HG02973 (cell line): ENCODE data around the gene CPAMD8.
"Not testable (repeated sequence)": the region's sequence is repeated elsewhere in the genome, so short reads cannot be mapped to it uniquely, and the experiment has no call there.

Experiments
- ATAC-seq: cut with Tn5 transposase; IDR thresholded peaks from one replicate; pipeline ENCODE4 v1.9.1; 2021; ENCODE audit warnings: moderate library complexity; ENCODE audit not compliant: unreplicated experiment

The CPAMD8 gene

DNA sequence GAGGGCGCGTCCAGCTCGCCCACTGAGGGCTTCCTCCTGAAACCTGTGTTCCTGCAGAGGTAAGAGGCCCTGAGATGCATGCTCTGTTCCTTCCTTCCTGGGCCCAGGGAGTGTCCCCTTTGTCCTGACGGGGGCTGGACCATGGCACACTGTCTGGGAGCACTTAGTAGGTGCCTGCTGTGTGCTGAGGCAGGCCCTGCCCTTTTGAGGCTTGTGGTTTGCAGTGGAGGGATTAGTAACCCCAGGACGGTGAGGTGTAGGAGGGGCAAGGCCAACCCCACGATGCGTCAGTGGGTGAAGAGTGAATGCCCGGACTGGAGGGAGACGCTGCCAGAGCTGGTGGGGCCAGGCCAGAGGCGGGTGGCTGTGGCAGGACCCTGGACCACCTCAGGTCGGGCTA is 149.0 kb downstream of the CPAMD8 start:
- ATAC-seq, result no peak

DNA sequence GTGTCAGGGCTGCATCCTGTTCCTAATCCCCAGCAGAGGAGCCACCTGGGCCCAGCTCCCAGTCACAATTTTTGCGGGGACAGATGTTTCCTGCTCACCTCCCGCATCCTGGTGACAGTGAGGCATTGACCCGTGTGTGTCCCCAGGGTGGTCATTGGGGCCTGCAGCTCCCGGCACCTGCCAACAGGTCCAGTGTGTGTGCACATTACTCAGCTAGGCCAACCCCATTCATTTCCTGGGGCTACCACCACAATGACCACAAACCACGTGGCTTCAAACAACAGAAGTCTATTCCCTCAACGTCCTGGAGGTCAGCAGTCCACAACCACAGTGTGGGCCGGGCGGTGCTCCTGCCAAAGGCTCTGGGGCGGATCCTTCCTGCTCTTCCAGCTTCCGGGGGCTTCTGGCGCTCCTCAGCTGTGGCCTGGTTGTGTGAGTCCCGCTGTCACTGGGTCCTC is 149.7 kb downstream of the CPAMD8 start:
- no peak for ATAC-seq

DNA sequence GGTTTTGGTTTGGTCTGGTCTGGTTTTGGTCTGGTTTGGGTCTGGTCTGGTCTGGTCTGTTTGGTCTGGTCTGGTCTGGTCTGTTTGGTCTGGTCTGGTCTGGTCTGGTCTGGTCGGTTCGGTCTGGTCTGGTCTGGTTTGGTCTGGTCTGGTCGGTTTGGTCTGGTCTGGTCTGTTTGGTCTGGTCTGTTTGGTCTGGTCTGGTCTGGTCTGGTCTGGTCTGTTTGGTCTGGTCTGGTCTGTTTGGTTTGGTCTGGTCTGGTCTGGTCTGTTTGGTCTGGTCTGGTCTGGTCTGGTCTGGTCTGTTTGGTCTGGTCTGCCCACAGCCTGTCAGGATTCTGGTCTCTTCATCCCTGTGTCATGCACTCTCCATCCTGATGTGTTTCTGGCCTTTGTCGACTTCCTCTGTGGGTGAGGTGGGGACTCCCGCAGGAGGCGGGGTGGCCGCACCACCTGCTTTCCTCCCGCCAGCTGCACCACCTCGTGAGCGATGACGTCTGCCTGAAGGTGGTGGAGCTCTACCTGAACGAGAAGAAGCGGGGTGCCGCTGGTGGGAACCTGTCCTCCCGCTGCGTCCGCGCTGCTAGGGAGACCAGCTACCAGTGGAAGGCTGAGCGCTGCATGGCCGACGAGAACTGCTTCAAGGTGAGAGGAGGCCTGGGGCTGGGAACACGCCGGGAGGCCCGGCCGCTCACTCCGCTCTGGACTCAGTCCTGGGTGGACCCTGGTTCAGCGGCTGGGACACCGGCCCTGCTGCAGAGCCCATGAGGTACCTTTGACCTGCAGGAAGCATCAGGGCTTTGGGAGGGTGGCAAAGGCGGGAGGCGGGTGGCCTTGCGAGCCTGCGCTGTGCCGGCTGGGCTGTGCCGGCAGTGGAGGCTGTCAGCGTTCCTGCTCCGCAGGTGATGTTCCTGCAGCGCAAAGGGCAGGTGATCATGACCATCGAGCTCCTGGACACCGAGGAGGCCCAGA is 150.7 kb downstream of the CPAMD8 start:
- no peak for ATAC-seq

DNA sequence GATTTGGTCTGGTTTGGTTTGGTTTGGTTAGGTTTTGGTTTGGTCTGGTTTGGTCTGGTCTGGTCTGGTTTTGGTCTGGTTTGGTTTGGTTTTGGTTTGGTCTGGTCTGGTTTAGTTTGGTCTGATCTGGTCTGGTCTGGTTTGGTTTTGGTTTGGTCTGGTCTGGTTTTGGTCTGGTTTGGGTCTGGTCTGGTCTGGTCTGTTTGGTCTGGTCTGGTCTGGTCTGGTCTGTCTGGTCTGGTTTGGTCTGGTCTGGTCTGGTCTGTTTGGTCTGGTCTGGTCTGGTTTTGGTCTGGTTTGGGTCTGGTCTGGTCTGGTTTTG is 151.7 kb downstream of the CPAMD8 start:
- ATAC-seq, result not testable (repeated sequence)

DNA sequence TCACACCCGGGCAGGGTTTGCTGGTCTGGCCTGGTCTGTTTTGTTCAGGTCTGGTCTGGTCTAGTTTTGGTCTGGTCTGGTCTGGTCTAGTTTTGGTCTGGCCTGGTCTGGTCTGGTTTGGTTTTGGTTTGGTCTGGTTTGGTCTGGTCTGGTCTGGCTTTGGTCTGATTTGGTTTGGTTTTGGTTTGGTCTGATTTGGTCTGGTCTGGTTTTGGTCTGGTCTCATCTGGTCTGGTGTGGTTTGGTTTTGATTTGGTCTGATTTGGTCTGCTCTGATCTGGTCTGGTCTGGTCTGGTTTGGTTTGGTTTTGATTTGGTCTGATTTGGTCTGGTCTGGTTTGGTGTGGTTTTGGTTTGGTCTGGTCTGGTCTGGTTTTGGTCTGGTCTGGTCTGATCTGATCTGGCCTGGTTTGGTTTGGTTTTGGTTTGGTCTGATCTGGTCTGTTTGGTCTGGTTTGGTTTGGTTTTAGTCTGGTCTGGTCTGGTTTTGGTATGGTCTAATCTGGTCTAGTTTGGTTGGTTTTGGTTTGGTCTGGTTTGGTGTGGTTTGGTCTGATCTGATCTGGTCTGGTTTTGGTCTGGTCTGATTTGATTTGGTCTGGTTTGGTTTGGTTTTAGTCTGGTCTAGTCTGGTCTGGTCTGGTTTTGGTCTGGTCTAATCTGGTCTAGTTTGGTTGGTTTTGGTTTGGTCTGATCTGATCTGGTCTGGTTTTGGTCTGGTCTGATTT is 152.2 kb downstream of the CPAMD8 start:
- ATAC-seq, result no peak

DNA sequence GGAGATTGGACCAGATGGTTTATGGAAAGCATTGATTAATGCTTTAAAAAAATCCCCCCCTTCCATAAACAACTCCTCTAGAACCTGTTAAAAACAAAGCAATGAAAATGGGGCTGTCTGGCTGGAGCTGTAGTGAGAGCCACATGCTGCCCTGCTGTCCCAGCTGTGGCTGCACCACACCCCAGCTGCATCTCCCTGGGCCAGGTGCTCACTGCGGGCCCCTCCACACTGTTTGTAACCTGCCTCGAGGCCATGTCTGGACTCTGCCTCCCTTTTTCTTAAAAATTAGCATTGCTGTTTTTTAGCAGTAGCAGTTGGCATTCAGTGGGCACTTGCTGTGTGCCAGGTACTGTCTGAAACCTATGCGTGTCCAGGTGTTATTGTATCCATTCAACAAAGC is 153.0 kb downstream of the CPAMD8 start:
- ATAC-seq, result no peak

DNA sequence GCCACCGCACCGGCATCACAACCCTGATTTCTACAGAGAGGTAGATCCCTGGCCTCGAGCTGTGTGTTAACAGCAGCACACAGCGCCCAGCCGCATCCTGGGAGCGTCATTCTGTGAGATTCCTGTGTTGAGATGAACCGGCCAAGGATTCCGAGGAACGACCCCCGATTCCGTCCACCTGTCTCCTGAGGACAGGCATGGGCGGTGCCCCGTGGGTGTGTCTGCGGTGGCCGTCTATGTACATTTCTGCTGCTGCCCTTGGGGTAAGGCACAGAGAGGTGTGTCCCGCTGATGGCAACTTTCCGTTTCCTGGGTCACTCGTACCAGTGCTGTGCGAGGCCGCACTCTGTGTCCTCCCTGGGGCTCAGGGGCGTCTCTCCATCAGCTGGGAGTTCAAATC is 153.9 kb downstream of the CPAMD8 start:
- ATAC-seq, result no peak

DNA sequence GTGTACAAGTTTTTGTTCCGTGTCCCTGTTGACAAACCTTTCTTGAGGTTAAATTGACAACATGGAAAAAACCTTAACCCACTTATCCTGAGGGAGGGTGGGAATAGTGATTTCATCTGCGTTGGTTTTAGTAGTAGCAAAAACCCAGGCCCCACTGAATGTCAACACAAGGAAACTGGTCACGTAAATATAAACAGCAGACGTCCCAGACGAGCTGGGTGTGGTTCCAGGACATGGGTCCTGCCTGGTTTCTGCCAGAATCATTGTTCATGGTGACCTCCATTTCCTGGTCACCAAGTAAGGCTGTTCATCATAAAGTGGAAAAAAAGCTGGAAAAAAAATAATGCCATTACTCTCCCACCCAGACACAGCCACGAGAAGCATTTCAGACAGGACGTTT is 154.7 kb downstream of the CPAMD8 start:
- ATAC-seq, result no peak

DNA sequence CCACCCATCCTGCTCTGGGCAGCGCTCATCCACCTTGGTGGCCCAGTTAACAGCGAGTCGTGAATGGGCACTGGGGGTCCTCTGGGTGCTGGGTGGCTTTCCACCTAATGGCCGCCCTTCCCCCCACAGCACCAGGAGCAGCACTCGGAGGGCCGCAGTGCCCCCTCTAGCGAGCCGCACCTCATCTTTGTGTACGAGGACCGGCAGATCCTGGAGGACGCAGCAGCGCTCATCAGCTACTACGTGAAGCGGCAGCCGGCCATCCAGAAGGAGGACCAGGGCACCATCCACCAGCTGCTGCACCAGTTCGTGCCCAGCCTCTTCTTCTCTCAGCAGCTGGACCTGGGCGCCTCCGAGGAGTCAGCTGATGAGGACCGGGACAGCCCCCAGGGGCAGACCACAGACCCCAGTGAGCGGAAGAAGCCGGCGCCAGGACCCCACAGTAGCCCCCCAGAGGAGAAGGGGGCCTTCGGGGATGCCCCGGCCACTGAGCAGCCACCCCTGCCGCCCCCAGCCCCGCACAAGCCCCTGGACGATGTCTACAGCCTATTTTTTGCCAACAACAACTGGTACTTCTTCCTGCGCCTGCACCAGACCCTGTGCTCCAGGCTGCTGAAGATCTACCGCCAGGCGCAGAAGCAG is 157.2 kb downstream of the CPAMD8 start:
- no peak for ATAC-seq

DNA sequence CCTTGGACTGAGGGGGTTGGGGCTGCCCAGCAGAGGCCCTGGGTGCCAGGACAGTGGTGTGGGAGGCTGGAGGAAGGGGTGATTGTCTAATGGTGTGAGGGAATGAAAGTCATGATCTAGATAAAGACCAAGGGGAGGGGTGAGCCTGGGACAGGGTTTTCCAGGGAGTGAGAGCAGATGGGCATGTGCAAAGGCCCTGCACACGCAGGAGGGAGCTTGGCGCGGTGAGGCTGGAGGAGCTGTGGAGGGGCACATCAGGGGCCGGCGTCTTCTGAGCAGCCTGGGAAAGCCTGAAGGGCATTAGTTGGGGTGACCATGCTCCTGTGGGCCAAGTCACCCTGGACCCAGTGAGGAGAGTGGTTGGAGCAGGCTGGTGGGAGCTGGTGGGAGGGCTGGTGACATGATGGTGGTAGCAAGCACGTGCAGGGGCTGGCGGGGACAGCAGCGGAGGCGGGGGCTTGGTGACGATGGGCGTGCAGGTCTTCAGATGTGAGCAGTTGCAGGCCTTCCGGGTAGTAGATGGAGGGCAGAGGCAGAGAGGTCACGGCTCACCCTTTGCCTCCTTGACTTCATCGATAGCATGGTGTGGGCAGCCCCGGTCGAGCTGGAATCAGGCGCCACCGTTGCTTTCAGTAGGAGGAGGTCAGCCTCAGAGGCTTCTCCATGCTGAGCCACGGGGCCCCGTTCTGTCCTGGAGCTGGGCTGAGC is 158.0 kb downstream of the CPAMD8 start:
- no peak for ATAC-seq

DNA sequence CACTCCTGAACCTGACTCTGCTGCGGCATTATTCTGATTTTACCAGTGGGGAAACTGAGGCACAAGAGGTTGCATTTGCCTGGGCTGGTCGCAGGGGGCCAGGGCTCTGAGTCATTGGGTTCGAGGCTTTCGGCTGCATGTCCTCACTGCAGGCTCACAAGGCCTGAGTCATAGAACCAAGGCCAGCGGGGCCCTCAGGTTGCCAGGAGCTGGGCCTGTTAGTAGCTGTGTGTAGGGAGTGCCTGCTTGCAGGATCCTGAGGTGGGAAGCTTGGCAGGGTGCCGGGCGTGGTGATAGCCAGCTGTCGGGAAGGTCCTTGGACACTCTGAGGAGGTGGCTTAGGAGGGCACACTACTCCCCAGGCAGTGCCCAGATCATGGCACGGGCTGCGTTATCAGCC is 159.4 kb downstream of the CPAMD8 start:
- ATAC-seq, result no peak

DNA sequence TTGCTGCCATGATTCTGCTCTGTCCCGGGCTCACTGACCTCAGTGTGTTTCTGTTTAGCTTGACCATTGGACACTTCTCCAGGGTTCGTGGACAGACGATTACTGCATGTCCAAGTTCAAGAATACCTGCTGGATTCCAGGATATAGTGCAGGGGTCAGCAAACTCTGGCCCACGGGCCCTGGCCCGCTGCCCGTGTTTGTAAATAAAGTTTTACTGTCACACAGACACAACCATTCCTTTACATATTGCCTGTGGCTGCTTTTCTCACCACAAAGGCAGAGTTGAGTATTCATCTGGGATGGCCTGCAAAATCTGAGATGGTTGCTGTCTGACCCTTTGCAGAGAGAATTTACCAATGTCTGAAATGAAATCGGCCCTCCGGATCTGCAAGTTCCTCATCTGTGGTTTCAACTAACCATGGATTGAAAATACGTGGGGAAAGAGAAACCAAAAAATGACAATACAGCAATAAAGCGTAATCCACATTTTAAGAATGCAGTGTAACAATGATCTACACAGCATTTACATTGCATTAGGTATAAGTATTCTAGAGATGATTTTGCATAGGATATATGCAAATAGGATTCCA is 163.7 kb downstream of the CPAMD8 start:
- no peak for ATAC-seq

DNA sequence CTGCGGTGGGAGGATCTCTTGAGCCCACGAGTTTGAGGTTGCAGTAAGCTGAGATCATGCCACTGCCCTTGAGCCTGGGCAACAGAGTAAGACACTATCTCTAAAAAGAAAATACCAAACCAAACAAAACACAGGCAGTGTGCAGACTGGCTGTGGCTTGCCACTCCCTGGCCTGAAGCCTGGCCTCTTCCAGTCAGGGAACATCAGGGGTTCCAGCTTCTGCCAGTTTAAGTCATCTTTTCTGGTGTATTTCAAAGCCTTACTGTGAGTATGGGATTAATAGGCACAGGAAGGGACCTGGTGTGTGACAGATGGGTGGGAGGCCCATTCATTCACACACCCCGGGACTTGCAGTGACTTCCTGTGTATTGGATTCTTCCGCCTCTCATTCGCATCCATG is 164.8 kb downstream of the CPAMD8 start:
- ATAC-seq, result no peak

DNA sequence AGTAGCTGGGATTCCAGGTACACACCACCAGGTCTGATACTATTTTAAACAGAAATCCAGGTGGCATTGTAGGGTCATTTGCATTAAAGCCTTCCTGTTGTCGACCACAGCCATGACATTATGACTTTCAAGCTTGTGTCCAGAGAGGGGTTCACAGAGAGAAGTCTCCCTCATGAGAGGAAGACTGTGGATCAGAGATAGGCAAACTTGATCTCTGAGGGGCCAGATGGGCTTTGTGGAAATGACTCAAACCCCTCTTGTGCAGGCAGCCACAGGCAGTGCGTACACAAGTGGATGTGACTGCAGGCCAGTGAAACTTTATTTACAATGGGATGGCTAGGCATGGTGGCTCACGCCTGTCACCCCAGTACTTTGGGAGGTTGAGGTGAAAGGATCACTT is 165.6 kb downstream of the CPAMD8 start:
- no peak for ATAC-seq

DNA sequence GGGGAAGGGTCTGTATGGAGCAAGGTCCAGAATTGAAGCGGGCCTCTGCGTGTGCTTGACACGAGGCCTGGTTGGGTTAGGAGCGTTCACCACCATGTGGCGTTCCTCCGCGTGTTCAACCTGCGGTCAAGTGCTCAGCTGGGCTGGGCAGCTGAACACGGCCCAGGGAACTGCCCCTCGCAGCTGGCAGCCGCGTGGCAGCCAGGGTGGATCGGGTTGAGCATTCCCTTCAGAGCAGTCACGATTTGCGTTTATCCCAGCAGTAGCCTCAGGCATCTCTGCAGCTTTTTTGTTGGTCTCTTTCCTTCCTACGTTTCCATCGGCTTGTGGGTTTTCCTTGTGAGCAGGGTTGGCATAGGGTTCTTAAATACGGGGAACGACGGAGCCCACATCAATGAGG is 166.5 kb downstream of the CPAMD8 start:
- ATAC-seq, result no peak

DNA sequence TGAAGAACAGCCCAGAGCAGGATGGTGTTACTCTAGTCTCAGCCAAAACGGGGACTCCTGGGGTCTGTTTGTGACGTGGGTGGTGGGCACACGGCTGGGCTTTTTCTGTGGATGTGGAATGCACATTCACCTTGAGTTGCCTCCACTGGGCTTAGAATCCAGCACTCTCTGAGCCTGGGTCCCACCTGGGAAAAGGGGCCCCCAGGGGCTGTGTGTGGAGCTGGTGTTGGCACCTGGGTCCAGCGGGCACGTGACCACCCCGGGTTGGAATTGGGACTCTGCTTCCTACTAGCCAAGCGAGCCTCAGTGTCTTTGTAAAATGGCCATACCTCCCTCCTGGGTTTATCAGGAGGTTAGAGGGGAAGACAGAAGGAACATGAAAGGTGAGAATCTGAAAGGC is 167.0 kb downstream of the CPAMD8 start:
- ATAC-seq, result no peak

DNA sequence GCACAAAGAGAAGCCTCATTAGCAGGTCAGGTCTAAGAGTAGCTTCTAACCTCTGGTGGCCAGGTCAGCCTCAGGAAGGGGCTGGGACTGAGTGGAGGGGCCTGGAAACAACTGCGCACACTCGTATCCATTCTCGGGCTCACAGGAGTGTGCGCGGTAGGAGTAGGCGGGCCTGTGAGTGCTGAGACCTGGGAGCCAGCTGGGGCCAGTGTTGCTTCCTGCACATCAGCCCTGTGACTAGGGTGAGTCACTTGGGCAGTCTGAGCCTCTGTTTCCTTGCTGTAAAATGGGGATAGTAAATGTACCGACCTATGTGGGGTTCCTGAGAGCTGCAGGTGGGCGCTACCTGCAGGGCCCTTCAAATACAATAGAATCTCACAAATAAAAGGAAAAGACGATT is 170.5 kb downstream of the CPAMD8 start:
- ATAC-seq, result no peak

DNA sequence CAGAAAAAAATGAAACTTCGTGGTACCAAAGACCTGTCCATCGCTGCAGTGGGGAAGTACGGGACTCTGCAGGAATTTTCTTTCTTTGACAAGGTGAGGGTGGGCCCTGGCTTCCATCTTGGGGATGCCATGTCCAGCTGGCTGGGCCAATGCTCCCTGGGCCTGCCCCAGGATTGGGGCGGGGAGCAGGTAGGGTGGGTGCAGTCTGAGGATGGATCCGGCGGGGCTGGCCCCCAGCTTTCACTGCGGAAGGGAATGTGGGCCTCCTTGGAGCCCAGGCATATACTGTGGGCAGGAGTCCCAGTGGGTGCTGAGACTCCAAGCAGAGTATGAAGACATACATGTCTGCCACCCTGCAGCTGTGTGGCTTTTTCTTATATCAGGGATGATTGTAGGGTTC is 173.5 kb downstream of the CPAMD8 start:
- no peak for ATAC-seq

DNA sequence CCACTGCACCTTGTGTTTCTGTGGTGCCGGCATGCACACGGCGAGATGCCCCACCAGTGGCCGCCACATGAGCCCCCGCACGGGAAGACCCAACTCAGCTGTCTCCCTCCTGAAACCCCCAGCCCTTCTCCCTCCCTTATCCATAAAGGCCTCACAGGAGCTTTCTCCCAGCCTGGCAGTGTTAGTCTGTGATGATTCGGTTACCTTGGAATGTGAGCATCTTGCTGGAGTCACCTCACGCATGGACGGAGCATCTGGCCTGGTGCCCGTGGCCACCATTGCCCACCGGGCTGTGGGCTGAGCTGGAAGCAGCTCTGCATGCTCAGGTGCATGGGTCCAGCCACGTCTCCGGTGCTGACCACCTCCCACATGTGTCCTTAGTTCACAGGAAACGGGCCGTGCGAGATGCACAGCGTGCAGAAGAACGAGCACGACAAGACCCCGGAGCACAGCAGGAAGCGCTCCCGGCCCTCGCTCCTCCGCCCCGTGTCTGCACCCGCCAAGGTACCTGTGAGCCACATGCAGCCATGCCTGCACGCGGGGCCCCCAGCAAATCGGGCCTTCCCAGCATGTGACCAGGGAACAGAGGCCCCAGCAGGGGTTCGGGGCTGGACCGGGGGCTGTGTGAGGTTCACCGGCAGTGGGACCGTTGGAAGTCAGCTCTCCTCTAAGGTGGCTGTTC is 175.4 kb downstream of the CPAMD8 start:
- no peak for ATAC-seq

DNA sequence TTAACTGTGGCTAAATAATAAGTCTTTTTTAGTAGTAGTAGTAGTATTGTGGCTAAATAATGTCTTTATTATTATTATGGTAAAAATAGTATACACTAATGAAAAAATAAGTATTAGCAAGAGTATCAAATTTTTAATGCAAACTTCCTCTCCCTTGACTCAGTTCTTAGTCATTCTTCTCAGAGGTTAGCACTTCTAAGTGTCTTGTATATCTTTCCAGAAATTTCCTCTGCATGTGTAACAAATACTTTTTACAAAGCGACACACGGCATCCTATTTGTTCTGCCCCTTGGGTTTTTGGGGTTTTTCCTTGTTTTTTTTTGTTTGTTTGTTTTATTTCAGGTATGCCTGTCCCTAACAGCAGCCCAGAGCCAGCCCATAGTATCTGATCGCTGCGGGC is 176.5 kb downstream of the CPAMD8 start:
- no peak for ATAC-seq
